HCT116 (cell line): ENCODE data around the gene CA10. TPM values are rescaled to one million over a fixed set of nuclear protein-coding genes. Genes with fewer than 3 reads are reported as not detected.

Source experiments
- ATAC-seq: fragments of 200-7000 bp; cut with Tn5 transposase; 2 replicates; pipeline ENCODE4 v1.9.1; 2020; ENCODE audit warnings: mild to moderate bottlenecking, moderate library complexity
- BruUV-seq: library from RNA; stranded (reverse); fragments of 400-500 nt; replicated peaks from 2 replicates; lab custom pipeline; 2021; lab: Mats Ljungman, UMichigan
- CTCF ChIA-PET: fragments of 300-600 bp; sonication (Branson Sonifier 250); formaldehyde crosslinking; loops from one replicate; lab custom pipeline; 2021; ENCODE audit warnings: antibody characterized with exemption; lab: Charles Lee
- POLR2A ChIA-PET: fragments of 300-600, 350-600 bp; sonication (Branson Sonifier 250); formaldehyde crosslinking; loops from one replicate; lab custom pipeline; 2021; ENCODE audit warnings: antibody characterized with exemption; lab: Charles Lee
- RAD21 ChIA-PET, 2 experiments: fragments of 300-600 bp; sonication (Branson Sonifier 250); formaldehyde crosslinking; loops; one replicate each; lab custom pipeline; 2023; ENCODE audit warnings: low total read pairs in 2 of 2; ENCODE audit not compliant: uncharacterized antibody in 2 of 2, unreplicated experiment in 2 of 2, low non-redundant PET in 1 of 2; lab: Charles Lee
- DNase-seq: peaks from one replicate; pipeline ENCODE4 v3.0.0-alpha.2; 2010; ENCODE audit warnings: low read depth, low spot score
- H2AFZ ChIP-seq: fragments of 200-600 bp; shearing (Covaris generic), sonication (generic); 2 replicates; pipeline ENCODE4 v1.6.1; 2017; ENCODE audit warnings: low read depth, mixed run types, mixed read lengths, antibody characterized with exemption, low read length; ENCODE audit not compliant: poor library complexity, severe bottlenecking
- H3K27ac ChIP-seq: 2 replicates; pipeline ENCODE4 v1.5.1; 2012; ENCODE audit warnings: low read depth, low read length
- H3K27me3 ChIP-seq: fragments of 200-600 bp; sonication (generic); 2 replicates; pipeline ENCODE4 v1.6.1; 2016; ENCODE audit warnings: mixed run types, low read length, mixed read lengths; ENCODE audit not compliant: insufficient read depth
- H3K36me3 ChIP-seq, 2 experiments: fragments of 200-500 bp in 1 of 2; fragments of 200-600 bp in 1 of 2; sonication (Bioruptor generic) in 1 of 2; sonication (generic) in 1 of 2; 2 replicates each; pipeline versions ENCODE4 v1.5.1 to v1.6.1; 2014 to 2016; ENCODE audit warnings: low read length in 2 of 2, inconsistent platforms in 1 of 2, mixed read lengths in 1 of 2, mixed run types in 1 of 2; ENCODE audit not compliant: insufficient read depth in 2 of 2, control insufficient read depth in 1 of 2
- H3K4me1 ChIP-seq, 2 experiments: fragments of 200-600 bp in 1 of 2; sonication (generic) in 1 of 2; 2 replicates each; pipeline versions ENCODE4 v1.5.1 to v1.6.1; 2012 to 2017; ENCODE audit warnings: low read length in 2 of 2, inconsistent platforms in 1 of 2, mild to moderate bottlenecking in 1 of 2, mixed read lengths in 1 of 2, mixed run types in 1 of 2, moderate library complexity in 1 of 2; ENCODE audit not compliant: insufficient read depth in 2 of 2, control insufficient read depth in 1 of 2
- H3K4me2 ChIP-seq: fragments of 200-600 bp; sonication (generic); 2 replicates; pipeline ENCODE4 v1.6.1; 2017; ENCODE audit warnings: mixed run types, low read length, mixed read lengths
- H3K4me3 ChIP-seq, 2 experiments: fragments of 200-600 bp in 1 of 2; sonication (generic) in 1 of 2; replicated peaks in 1 of 2; 2 replicates each; pipeline ENCODE4 v1.5.1; 2011 to 2016; ENCODE audit warnings: low read length in 2 of 2, control low read depth in 1 of 2, low read depth in 1 of 2, mild to moderate bottlenecking in 1 of 2, mixed read lengths in 1 of 2, mixed run types in 1 of 2
- H3K79me2 ChIP-seq: fragments of 200-600 bp; sonication (generic); 2 replicates; pipeline ENCODE4 v1.6.1; 2017; ENCODE audit warnings: mild to moderate bottlenecking, mixed run types, low read length, moderate library complexity, mixed read lengths; ENCODE audit not compliant: insufficient read depth
- H3K9ac ChIP-seq: fragments of 200-600 bp; sonication (generic); 2 replicates; pipeline ENCODE4 v1.6.1; 2016; ENCODE audit warnings: low read length, mixed read lengths
- H3K9me2 ChIP-seq: fragments of 200-600 bp; sonication (generic), shearing (Covaris generic); 2 replicates; pipeline ENCODE4 v1.6.1; 2017; ENCODE audit warnings: mixed run types, mild to moderate bottlenecking, moderate library complexity; ENCODE audit not compliant: insufficient read depth
- H3K9me3 ChIP-seq, 2 experiments: fragments of 200-500 bp in 1 of 2; fragments of 200-600 bp in 1 of 2; sonication (Bioruptor generic) in 1 of 2; sonication (generic) in 1 of 2; 2 replicates each; pipeline ENCODE4 v1.6.1; 2014 to 2017; ENCODE audit warnings: low read length in 2 of 2, mixed read lengths in 2 of 2, inconsistent platforms in 1 of 2, low read depth in 1 of 2, mild to moderate bottlenecking in 1 of 2, mixed run types in 1 of 2, moderate library complexity in 1 of 2; ENCODE audit not compliant: control insufficient read depth in 1 of 2, insufficient read depth in 1 of 2
- H4K20me1 ChIP-seq: fragments of 200-600 bp; sonication (generic), shearing (Covaris generic); 2 replicates; pipeline ENCODE4 v1.6.1; 2017; ENCODE audit warnings: mixed run types, mild to moderate bottlenecking, moderate library complexity; ENCODE audit not compliant: insufficient read depth
- EGR1 ChIP-seq: IDR thresholded peaks from 2 replicates; pipeline ENCODE4 v1.6.1; 2012; ENCODE audit warnings: low read depth
- ELF1 ChIP-seq: IDR thresholded peaks from 2 replicates; pipeline ENCODE4 v1.6.1; 2012; ENCODE audit warnings: low read depth, borderline replicate concordance
- EZH2 ChIP-seq: fragments of 200-600 bp; sonication (generic); IDR thresholded peaks from 2 replicates; pipeline ENCODE4 v1.6.1; 2017; ENCODE audit warnings: antibody characterized with exemption, mixed run types
- POLR2A ChIP-seq: IDR thresholded peaks from 2 replicates; pipeline ENCODE4 v1.7.0; 2011; ENCODE audit warnings: borderline replicate concordance; ENCODE audit not compliant: insufficient read depth, insufficient read length; ENCODE audit errors: extremely low read depth
- RAD21 ChIP-seq: IDR thresholded peaks from 2 replicates; pipeline ENCODE4 v1.6.1; 2012; ENCODE audit warnings: low read depth, mild to moderate bottlenecking
- YY1 ChIP-seq: IDR thresholded peaks from 2 replicates; pipeline ENCODE4 v1.6.1; 2011; ENCODE audit warnings: low read length, low read depth, moderate library complexity, mild to moderate bottlenecking; ENCODE audit not compliant: insufficient replicate concordance; ENCODE audit errors: extremely low read depth
- intact Hi-C: fragments of 100-400 bp; cut with micrococcal nuclease; formaldehyde crosslinking; loops from 2 replicates; pipeline ENCODE4 v1.10.0; 2022
- total RNA-seq: library from RNA; stranded (reverse); gene quantifications from one replicate; pipeline ENCODE4 v1.2.1, GENCODE V29; 2021; ENCODE audit not compliant: unreplicated experiment
- TF ChIP-seq, protein P1 (sequence below): IDR thresholded peaks from 2 replicates; pipeline ENCODE4 v1.6.1; 2012; ENCODE audit warnings: low read depth

CA10 gene
- total RNA-seq, 1 experiment from 2014 or later: not detected

- H3K9ac ChIP-seq: no peak overlapping the region
- ChIA-PET RAD21 (no interaction called here), CTCF (no interaction called here), POLR2A (no interaction called here)
- H3K27ac ChIP-seq: no peak overlapping the region
- H3K9me2 ChIP-seq: no peaks in the 10 kb centered on the region
- H3K79me2 ChIP-seq: no peaks in the 10 kb centered on the region
- TF ChIP-seq, protein P1, sequence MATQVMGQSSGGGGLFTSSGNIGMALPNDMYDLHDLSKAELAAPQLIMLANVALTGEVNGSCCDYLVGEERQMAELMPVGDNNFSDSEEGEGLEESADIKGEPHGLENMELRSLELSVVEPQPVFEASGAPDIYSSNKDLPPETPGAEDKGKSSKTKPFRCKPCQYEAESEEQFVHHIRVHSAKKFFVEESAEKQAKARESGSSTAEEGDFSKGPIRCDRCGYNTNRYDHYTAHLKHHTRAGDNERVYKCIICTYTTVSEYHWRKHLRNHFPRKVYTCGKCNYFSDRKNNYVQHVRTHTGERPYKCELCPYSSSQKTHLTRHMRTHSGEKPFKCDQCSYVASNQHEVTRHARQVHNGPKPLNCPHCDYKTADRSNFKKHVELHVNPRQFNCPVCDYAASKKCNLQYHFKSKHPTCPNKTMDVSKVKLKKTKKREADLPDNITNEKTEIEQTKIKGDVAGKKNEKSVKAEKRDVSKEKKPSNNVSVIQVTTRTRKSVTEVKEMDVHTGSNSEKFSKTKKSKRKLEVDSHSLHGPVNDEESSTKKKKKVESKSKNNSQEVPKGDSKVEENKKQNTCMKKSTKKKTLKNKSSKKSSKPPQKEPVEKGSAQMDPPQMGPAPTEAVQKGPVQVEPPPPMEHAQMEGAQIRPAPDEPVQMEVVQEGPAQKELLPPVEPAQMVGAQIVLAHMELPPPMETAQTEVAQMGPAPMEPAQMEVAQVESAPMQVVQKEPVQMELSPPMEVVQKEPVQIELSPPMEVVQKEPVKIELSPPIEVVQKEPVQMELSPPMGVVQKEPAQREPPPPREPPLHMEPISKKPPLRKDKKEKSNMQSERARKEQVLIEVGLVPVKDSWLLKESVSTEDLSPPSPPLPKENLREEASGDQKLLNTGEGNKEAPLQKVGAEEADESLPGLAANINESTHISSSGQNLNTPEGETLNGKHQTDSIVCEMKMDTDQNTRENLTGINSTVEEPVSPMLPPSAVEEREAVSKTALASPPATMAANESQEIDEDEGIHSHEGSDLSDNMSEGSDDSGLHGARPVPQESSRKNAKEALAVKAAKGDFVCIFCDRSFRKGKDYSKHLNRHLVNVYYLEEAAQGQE: no peak
- no peak for TF ChIP-seq EZH2
- no peak for TF ChIP-seq RAD21
- no peak for TF ChIP-seq YY1
- no peak for TF ChIP-seq ELF1
- TF ChIP-seq EGR1: no peak
- no peak for TF ChIP-seq POLR2A
- no TSS peak for BruUV-seq
- H2AFZ ChIP-seq: no peak overlapping the region
- H3K4me1 ChIP-seq: no peaks in the 10 kb centered on the region
- no peaks in the 10 kb centered on the region for H4K20me1 ChIP-seq
- no peak for DNase-seq
- no peaks in the 10 kb centered on the region for H3K9me3 ChIP-seq
- H3K4me3 ChIP-seq: no peak overlapping the region
- ATAC-seq: no peak
- no peaks in the 10 kb centered on the region for H3K36me3 ChIP-seq
- intact Hi-C loops: no loop called here
- no peak overlapping the region for H3K4me2 ChIP-seq
- peaks cover 8% of the 10 kb centered on the region; the same call in 1 of the 2 replicates for H3K27me3 ChIP-seq
These were observed 340.6 kb downstream of the CA10 start for GRCh38 chr17:51817955-51818354.
